ENCODE results near the gene OR2B2.

DNA sequence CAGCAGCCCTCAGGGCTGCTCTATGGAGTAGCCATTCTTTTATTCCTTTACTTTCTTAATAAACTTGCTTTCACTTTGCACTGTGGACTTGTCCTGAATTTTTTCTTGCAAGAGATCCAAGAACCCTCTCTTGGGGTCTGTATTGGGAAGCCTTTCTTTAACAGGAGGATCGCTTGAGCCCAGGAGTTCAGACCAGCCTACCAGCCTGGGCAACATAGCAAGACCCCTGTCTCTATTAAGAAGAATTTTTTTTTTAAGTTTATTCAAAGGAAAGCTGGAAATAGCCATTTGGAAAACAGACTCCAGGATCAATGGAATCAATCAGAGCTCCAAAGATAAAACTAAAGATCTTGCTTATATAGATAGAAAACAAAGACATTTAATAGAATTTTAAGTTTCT, 29.1 kb downstream of the OR2B2 start:
- TF ChIP-seq RAD21 (conservative IDR thresholded peaks at IDR 0.05 in 1 of 2, IDR thresholded peaks at IDR 0.05 in 1 of 2) (no peak), CEBPB (IDR thresholded peaks at IDR 0.05) (no peak), CHD4 (IDR thresholded peaks at IDR 0.05; ENCODE audit: borderline replicate concordance) (no peak), HDAC2 (IDR thresholded peaks at IDR 0.05) (no peak), MAFK (IDR thresholded peaks at IDR 0.05; ENCODE audit: partially characterized antibody) (no peak), POLR2A (IDR thresholded peaks at IDR 0.05; ENCODE audit: low read length) (no peak), EP300 (IDR thresholded peaks at IDR 0.05) (no peak), FOXS1 (CRISPR knock-in tag; IDR thresholded peaks at IDR 0.05) (no peak), RFX5 (IDR thresholded peaks at IDR 0.05) (no peak), POLR2AphosphoS2 (conservative IDR thresholded peaks at IDR 0.05; ENCODE audit: low read length) (no peak), CBX2 (IDR thresholded peaks at IDR 0.05; ENCODE audit: borderline replicate concordance, low read depth) (no peak), RARB (CRISPR knock-in tag; IDR thresholded peaks at IDR 0.05) (no peak)
- TF ChIP-seq, protein P1, sequence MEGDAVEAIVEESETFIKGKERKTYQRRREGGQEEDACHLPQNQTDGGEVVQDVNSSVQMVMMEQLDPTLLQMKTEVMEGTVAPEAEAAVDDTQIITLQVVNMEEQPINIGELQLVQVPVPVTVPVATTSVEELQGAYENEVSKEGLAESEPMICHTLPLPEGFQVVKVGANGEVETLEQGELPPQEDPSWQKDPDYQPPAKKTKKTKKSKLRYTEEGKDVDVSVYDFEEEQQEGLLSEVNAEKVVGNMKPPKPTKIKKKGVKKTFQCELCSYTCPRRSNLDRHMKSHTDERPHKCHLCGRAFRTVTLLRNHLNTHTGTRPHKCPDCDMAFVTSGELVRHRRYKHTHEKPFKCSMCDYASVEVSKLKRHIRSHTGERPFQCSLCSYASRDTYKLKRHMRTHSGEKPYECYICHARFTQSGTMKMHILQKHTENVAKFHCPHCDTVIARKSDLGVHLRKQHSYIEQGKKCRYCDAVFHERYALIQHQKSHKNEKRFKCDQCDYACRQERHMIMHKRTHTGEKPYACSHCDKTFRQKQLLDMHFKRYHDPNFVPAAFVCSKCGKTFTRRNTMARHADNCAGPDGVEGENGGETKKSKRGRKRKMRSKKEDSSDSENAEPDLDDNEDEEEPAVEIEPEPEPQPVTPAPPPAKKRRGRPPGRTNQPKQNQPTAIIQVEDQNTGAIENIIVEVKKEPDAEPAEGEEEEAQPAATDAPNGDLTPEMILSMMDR (IDR thresholded peaks at IDR 0.05) = no peak
